ENCODE measurements around the gene ONECUT2. TPM values are rescaled to one million over a fixed set of nuclear protein-coding genes. Genes with fewer than 3 reads are reported as not detected.

ONECUT2 gene
- total and polyA plus RNA-seq, 2 donors (not counting 1 experiment from before 2014, with no cell fraction given), result not detected

DNA sequence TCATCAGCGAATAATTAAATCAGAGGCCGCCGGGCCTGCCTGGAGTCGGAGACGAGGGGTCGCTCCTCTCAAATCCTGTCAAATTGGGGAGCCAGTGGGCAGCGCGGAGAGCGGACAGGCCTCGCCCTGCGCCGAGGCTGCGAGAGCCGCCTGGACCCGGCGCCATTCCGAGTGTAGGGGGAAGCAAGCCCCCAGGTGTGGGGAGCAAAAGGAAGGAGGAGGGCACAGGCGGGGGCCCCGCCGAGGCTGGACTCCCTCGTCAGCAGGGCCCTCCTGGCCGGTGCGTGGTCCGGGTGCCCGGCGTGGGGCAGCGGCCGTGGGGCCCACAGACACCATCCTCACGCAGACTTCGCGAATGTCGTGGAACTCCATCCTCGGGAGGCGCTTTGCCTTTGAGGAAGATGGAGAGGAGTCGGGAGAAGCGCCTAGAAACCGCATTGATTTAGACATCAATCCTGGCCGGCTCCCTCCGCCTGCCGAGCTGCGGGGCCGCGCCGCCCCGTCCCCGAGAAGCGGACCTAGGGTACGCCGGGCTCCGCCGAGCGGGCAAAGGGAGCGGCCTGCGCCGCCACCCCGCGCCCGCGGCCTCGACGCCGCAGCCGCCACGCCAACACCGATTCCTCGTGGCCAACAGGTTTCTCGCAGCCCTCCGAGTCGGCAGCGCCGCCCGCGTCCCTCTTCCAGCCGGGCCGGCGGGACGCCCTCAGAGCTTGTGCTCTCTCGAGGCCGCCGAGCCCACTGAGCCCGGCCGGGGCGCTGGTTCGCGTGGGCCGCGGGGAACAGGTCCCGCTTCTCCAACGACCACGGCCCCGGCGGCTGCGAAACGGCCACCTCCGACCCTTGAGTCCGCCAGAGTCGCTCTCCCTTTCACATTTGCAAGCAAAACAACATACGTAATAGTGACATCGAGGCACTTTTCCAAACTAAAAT lies 6.7 kb upstream of the ONECUT2 start:
- peaks cover 18 to 32% of the 10 kb centered on the region in 2 donors for H3K4me1 ChIP-seq (ENCODE audit: control insufficient read depth in 2 of 2, insufficient read depth in 2 of 2, low read length in 2 of 2)
- H3K4me2 ChIP-seq (replicated peaks; ENCODE audit: low read depth, low read length, poor library complexity, severe bottlenecking), result peak overlapping the region; percentile 49
- peak overlapping the region; percentile 9 for H2AFZ ChIP-seq (ENCODE audit: insufficient read depth, low read depth, low read length, poor library complexity, severe bottlenecking)
- 18% methylated on average over 97 of the region's 99 CpGs for WGBS (ENCODE audit: insufficient coverage)
- POLR2A ChIA-PET, result no interaction called here
- Mint-ChIP-seq H3K27ac (peak overlapping the region; percentile 20), H3K9me3 (ENCODE audit: insufficient read depth) (peaks cover 7% of the 10 kb centered on the region), H3K4me3 (no peak overlapping the region), H3K4me1 (peaks cover 3% of the 10 kb centered on the region), H3K27me3 (peaks cover 56% of the 10 kb centered on the region)
- H3K79me2 ChIP-seq (ENCODE audit: control insufficient read depth, insufficient read depth, low read length), result no peaks in the 10 kb centered on the region
- H3K36me3 ChIP-seq (replicated peaks in 1 of 2; ENCODE audit: control extremely low read depth in 1 of 2, control insufficient read depth in 1 of 2, extremely low read depth in 1 of 2, insufficient read depth in 2 of 2, low read length in 1 of 2), result no peaks in the 10 kb centered on the region
- ATAC-seq (ENCODE audit: low read depth) (no peak), DNase-seq (peak; percentile 34)
- H3K4me3 ChIP-seq (ENCODE audit: control extremely low read depth in 1 of 5, extremely low read depth in 1 of 5, insufficient read depth in 1 of 5, low read depth in 2 of 5, low read length in 4 of 5), result peak overlapping the region in 1 of 5 experiments; percentile 2
- CTCF ChIA-PET, result no interaction called here
- peaks cover 0 to 75% (median 72%) of the 10 kb centered on the region in 4 experiments for H3K27me3 ChIP-seq (replicated peaks in 1 of 4; ENCODE audit: control extremely low read depth in 1 of 4, control insufficient read depth in 3 of 4, insufficient read depth in 4 of 4, low read length in 3 of 4)
- H3K27ac ChIP-seq (ENCODE audit: low read length in 2 of 2), result no peak overlapping the region
- no peaks in the 10 kb centered on the region for H4K20me1 ChIP-seq (ENCODE audit: control insufficient read depth, insufficient read depth, low read length, poor library complexity, severe bottlenecking)
- intact Hi-C loops (cut with micrococcal nuclease), result no loop called here
- H3K9ac ChIP-seq (ENCODE audit: low read length), result no peak overlapping the region
- TF ChIP-seq, protein P1, sequence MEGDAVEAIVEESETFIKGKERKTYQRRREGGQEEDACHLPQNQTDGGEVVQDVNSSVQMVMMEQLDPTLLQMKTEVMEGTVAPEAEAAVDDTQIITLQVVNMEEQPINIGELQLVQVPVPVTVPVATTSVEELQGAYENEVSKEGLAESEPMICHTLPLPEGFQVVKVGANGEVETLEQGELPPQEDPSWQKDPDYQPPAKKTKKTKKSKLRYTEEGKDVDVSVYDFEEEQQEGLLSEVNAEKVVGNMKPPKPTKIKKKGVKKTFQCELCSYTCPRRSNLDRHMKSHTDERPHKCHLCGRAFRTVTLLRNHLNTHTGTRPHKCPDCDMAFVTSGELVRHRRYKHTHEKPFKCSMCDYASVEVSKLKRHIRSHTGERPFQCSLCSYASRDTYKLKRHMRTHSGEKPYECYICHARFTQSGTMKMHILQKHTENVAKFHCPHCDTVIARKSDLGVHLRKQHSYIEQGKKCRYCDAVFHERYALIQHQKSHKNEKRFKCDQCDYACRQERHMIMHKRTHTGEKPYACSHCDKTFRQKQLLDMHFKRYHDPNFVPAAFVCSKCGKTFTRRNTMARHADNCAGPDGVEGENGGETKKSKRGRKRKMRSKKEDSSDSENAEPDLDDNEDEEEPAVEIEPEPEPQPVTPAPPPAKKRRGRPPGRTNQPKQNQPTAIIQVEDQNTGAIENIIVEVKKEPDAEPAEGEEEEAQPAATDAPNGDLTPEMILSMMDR (IDR thresholded peaks at IDR 0.05), result no peak
- peak; percentile 45 for TF ChIP-seq EZH2 (IDR thresholded peaks at IDR 0.05; ENCODE audit: borderline replicate concordance, insufficient read depth, low read depth, low read length, poor library complexity, severe bottlenecking)
- H3K9me3 ChIP-seq (ENCODE audit: control extremely low read depth in 1 of 3, control insufficient read depth in 2 of 3, insufficient read depth in 1 of 3, low read length in 2 of 3), result peaks cover 2 to 38% (median 31%) of the 10 kb centered on the region in 3 donors

All from B cell (primary cell).